Upper lobe of left lung (tissue), 4 donors: Measurements from ENCODE around the gene NPW.

ENCODE experiments used
- CTCF ChIP-seq, 6 experiments: fragments of 450-650 bp in 4 of 6; fragments of 200-600 bp in 2 of 6; sonication (generic) in 2 of 6; IDR thresholded peaks; one replicate each; pipeline ENCODE4 v1.5.1; 2016 to 2019; ENCODE audit warnings: antibody characterized with exemption in 6 of 6
- EP300 ChIP-seq, 4 donors: sonication (generic); formaldehyde crosslinking; IDR thresholded peaks; one replicate each; pipeline ENCODE4 v1.5.1; 2017; ENCODE audit warnings: antibody characterized with exemption in 4 of 4, control low read depth in 2 of 4
- POLR2A ChIP-seq, 4 donors: fragments of 450-650 bp; IDR thresholded peaks; one replicate each; pipeline ENCODE4 v1.5.1; 2016 to 2017; ENCODE audit warnings: antibody characterized with exemption in 4 of 4, mild to moderate bottlenecking in 2 of 4
- POLR2AphosphoS5 ChIP-seq, 2 donors: sonication (generic); formaldehyde crosslinking; IDR thresholded peaks; one replicate each; pipeline ENCODE4 v1.5.1; 2017; ENCODE audit warnings: antibody characterized with exemption in 2 of 2

- TF ChIP-seq CTCF (IDR thresholded peaks at IDR 0.05) (no peak), POLR2AphosphoS5 (IDR thresholded peaks at IDR 0.05) (peak in 1 of 2 donors; percentile 51), POLR2A (IDR thresholded peaks at IDR 0.05) (no peak), EP300 (IDR thresholded peaks at IDR 0.05) (no peak)
These were observed 11.5 kb upstream of the NPW start for GRCh38 chr16:2008009-2008526.
